Suppressor macrophage treated with lipopolysaccharide for 4 hours (primary cell): ENCODE results near the gene NEUROD1.

Experiments used
- DNase-seq: peaks from one replicate; pipeline ENCODE4 v3.0.0-alpha.2; 2020

NEUROD1 gene

DNA sequence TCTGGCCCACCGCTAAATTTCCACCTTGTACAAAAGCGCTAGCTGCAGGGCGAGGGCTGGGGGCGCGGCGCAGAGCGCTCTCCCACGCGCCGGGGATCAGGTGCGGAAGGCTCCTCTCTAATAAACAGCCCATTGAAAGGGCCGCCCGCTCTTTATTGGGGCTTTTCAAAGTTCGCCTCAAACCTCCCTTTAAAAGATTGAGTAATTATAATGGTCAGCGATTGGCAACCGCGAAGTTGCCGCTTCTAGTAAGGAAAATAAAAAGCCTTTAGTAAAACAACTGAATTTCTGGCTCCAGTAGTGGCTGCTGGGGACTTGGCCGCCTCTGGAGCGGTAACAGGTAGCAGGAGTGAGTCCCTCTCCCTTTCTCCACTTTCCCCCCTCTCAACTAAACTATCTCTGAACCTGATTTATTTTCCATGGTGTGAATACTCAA, 755 bp downstream of the NEUROD1 start:
- DNase-seq = no peak

DNA sequence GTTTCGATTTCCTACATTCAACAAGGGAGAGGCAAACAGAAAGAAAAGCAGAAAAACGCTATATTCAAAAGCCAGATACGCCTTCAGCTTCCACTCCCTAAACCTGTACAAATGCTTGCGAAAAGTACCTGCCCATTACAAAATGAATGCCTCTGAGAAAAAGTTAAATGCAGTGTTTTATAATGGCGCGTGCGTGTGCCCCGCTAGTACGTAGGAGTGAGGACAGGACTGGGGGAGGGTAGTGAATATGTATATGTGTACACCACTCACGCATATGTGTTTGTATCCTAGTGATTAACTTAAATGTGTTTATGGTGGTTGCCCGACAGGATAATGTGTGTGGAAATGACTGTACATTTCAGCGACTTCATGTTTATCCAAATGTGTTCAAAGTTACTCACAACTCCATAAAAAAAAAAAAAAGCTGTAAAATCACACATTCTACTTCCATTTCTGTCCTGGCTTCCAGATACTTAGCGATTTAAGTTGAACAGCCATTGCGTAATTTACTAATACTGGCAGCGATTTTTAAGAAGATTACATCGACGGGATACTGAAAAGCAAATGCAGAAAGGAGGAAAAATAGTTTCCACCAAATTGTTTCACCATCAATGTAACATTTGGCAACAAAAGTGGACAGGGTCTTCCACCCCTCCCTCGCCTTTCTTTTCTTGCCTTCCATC, 1.3 kb downstream of the NEUROD1 start:
- no peak for DNase-seq

DNA sequence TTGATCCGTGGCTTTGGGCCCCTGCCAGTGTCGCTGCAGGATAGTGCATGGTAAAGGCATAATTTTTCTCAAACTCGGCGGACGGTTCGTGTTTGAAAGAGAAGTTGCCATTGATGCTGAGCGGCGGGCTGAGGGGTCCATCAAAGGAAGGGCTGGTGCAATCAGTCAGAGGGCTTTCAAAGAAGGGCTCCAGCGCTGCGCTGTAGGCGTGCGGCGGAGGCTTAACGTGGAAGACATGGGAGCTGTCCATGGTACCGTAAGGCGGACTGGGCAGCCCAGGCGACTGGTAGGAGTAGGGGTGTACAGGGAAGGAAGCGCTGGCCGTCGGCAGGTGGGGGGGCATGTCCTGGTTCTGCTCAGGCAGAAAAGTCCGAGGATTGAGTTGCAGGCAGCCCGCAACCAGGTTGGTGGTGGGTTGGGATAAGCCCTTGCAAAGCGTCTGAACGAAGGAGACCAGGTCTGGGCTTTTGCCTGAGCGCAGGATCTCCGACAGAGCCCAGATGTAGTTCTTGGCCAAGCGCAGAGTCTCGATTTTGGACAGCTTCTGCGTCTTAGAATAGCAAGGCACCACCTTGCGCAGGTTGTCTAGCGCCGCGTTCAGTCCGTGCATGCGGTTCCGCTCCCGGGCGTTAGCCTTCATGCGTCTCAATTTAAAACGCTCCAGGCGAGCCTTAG, 2.3 kb downstream of the NEUROD1 start:
- peak; percentile 77 for DNase-seq

DNA sequence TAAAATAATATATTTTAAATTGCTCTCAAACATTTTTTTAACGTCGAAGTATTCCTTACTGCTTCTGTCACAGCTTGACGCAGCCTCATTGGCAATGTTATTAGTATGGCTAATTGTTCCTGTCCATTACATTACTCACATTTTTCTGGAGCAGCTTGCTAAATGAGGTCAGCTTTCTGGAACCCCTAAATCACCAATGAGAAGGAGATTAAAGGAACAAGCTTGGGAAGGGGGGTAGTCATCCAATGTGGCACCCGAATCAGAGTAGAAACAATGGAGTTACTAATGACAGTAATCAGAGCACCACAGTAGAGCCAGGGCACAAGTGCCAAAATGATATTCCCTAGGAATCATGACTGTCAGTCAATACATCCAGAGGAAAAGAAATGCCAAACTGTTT, 5.1 kb downstream of the NEUROD1 start:
- DNase-seq = no peak

DNA sequence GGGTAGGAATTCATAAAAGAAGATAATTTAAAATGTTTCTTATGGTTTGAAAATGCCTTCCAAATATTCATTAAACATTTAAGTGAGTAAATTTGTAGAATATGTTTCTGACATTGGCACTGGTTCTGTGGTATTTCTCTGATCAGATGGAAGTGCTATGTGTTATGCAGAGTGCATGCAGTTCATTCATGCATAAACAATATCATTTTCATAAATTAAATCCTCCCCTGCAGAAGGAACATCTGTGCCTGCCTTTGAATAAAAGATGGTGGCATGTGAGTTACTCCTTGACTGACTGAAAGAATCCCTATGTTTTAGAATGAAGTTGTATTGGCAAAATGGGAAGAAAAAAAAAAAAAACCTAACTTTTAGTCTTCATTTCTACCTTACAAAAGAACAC, 5.9 kb downstream of the NEUROD1 start:
- DNase-seq = no peak

DNA sequence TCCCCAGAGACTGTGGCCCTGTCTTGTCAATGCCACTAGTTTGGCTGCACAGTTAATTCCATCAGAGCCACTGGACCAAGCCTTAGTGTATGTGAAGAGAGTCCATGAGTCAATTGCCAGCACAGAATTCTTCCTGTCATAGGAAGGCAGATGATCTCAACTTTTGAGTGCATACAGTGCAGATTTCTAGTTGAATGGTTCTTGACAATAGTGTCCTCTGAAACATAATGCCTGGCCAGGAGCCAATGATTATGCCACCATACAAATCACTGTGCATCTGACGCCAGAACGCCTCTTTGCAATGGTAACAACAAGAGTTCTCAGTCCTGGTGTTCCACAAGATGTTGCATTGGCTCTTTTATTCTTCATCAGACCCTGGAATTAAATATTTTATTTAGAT, 7.1 kb downstream of the NEUROD1 start:
- DNase-seq = no peak

DNA sequence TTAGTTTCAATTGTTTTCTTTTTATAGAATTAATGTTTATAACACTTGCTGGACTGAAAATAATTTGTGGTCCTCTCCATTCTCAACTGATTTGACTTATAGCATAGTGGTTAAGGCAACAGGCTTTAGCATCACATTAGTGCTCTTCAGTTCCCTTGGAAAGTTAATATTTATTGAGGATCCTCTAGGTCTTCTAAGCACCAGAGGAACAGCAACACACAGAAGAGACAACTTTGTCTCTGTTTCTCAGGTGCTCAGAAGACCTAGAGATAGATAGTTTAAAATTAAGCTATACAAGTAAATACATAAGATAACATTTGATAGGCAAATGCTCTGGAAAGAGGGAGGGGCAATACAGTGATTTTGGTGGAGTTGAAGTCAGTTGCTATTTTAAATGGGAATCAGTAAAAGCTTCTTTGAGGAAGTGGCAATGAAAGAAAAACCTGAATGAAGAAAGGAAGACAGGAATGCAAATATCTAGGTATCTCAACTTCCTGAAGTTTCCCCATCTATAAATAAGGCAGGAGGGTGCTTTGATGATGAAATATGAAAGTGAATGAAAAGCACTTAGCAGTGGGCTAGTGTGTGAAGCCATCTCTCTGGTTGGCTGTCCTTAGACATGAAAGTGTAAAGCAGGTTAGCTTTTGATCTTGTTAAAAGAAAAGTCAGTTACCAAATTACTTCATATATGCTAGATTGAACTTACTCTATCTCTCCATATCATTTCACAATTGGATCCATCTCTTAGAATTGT, 7.9 kb downstream of the NEUROD1 start:
- no peak for DNase-seq

DNA sequence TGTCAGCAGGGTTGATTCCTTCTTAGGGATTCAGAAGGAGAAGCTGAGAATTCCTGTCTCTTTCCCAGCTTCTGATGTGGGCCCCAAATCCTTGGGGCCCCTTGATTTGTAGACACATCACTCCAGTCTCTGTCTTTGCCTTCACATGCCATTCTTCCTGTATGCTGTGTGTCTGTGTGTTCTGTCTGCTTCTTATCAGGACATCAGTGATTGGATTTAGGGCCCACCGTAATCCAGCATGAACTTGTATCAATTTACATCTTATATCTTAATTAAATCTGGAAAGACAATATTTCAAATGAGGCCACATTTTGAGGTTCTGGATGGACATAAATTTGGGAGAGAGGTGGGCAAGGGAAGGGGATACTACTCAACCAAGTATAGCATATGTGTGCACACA, 9.7 kb downstream of the NEUROD1 start:
- DNase-seq = no peak

DNA sequence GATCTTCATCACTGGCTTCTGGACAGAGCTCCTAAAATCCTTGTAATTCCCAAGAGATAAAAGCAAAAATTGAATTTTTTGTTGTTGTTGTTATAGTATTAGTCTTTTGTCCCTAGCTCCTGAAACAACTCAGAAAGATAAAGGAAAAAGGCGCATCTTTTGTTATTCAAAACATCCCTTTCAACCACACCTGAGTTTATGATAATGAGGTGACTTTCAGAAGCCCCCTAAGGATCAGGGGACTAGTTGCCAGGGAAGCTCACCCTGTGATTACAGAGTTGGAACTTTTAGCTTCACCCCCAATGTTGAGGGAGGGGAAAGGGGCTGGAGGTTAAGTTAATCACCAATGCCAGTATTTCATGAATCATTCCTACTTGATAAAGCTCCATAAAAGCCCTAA, 13.1 kb downstream of the NEUROD1 start:
- no peak for DNase-seq

DNA sequence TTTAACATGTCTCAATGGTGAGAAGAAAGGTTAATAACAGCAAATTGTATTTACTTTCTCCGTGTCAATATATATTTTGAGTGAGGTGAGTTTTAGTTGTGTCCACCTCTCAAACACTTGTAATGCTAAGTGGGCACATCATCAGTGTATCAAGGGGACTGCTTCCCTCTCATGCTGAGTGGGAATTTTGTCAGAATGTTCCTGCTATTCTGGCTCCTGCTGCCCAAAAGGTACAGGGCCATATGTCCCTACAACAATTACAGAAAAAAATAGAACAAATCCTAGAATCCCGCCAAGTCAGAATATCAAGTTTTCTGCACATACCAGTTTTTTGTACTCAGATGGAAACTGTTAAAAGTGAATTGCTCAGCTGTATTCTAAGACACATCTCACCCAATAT, 18.0 kb downstream of the NEUROD1 start:
- DNase-seq = no peak

DNA sequence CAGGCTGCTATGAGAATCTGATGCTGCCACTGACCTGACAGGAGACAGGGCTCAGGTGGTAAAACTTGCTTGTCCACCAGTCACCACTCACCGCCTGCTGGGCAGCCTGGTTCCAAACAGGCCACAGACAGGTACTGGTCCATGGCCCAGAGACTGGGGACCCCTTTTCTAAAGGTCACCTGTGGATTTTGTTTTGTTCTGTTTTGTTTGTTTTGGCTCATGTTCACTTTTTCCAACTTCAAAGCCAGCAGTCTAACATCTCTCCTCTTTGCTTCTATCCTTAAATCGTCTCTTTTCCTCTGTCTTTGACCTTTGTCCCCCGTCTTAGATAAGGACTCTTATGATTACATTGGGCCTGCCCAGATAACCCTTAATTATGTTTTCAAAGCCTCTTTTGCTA, 20.1 kb downstream of the NEUROD1 start:
- no peak for DNase-seq

DNA sequence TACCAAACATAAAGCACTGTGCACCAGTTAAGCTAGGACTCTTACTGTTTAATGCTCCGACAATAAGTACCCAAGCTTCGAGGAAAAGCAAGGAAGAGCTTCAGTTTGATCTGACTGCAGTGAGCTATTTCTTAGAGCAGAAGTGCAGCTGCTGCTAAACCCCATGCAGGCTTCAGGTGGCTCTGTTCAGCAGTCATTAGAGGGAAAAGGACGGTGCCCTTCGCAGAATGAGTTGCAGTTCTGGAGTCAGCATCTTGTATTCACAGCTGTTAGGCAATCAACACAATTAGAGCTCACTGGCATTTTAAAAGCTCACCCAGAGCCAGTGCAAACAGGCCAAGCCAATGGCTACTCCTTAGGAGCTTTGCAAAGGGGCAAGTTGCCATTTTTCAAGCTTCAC, 21.9 kb downstream of the NEUROD1 start:
- no peak for DNase-seq

DNA sequence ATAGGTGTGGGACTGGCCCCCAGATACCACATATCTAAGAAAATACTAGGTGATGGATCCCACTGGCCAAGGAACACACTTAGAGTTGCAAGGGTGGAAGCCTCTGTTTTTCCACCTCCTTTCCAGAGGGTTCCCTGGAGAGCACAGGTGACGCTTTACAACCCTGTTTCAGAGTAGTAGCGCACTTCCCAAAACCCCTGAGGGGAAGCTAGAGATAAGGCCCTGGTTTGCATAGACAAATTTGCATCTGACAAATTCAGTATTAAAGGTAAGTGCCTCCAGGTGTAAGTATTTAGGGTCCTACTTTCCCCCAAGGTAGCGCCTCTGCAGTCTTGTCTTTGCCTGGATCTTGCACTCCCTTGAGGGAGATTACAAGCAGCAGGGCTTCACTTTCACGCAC, 22.9 kb downstream of the NEUROD1 start:
- DNase-seq = no peak

DNA sequence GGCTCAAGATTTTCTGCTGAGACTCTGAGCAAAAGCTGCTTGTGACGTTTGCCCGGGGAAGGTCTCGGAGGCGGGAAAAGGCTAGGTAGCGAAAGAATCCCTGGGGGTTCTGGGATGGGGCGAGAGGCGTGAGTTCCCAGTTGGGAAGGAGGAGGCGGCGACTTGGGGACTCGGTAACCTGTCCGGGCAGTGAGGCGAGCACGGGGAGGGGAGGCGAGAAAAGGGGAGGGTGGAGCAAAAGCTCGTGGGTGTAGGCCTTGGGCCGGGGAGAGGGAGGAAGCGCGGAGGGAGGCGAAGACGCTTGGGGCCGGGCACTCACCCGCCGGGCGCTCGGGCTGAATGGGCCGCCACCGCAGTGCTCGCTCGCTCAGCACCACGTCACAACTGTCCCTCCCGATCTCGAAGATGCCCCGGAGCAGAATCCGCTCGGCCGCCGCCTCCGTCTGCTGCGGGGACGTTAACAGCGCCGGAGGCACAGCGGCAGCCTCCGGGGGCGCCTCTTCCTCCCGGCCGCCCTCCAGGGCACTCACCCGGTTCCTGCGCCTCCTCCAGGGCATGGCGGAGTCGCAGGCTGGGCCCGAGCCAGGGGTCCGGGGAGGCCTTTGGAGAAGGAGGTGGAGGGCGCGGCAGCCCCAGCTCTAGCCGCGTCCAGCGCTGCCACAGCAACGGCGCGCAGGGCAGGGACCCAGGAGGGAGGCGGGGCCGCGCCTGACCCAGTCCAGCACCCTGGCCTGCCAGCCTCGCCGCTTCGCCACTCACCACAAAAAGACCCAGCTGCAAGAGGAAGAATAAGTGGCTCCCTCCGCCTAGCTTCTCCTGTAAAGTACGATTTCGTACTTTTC, 23.6 kb downstream of the NEUROD1 start, which contains the start of gene CERKL:
Gene CERKL, minus strand, starts transcription at position 656 of the 842 bp plus-strand sequence. Its CDS starts 99 bp downstream, at position 557.
- DNase-seq = peak; percentile 28

DNA sequence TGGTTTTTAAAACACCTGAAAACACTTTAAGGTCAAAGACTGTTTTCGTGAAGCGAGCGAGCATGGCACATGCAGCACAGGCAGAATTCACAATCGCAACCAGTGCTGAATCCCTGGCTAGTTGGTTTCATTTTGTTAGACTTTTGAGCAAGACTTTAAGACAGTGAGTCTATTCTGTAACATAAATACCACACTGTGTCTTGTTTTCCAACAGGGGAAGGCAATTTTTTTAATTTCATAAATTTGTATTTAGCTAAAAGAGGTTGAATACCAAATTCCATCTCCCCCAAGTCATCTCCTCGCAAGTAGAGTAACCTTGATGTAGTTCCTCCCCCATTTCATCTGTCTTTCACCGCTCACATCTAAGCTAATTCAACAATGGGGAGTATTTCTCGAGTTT, 24.8 kb downstream of the NEUROD1 start:
- no peak for DNase-seq

DNA sequence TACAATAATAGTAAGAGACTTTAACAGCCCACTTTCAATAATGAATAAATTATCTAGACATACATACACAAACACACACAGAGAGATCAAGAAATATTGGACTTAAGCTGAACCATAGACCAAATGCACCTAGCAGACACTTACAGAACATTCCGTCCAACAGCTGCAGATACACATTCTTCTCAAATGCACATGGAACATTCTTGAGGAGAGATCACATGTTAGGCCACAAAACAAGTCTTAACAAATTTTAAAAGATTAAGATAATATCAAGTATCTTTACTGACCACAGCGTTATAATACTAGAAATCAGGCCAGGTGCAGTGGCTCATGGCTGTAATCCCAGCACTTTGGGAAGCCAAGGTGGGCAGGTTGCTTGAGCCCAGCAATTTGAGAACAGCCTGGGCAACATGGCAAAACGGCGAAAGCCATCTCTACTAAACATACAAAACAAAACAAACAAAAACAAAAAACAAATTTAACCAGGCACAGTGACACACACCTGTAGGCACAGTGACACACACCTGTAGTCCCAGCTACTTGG, 30.8 kb downstream of the NEUROD1 start:
- no peak for DNase-seq

DNA sequence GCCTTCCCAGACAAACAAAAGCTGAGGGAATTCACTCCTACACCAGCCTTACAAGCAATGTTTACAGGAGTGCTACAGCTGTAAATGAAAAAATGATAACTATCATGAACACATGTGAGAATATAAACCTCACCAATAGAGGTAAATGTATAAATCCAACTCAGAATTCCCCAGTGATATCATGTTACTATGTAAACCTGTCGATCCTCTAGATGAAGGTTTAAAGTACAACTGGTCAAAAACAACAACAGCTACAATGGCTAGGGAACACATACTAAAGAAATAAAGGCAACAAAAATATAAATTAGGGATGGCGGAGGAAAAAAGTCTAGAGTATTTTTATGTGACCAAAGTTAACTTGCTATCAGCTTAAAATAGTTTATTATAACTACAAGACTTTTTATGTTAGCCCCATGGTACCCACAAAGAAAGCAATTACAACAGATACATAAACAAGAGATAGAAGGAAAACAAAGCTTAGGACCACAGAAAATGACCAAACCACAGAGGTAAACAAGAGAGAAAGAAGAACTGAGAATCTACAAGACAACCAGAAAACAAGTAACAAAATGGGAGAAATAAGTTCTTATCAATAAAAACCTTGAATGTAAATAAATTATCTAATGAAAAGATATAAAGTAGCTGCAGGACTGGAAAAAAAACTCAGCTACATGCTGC, 31.7 kb downstream of the NEUROD1 start:
- no peak for DNase-seq

DNA sequence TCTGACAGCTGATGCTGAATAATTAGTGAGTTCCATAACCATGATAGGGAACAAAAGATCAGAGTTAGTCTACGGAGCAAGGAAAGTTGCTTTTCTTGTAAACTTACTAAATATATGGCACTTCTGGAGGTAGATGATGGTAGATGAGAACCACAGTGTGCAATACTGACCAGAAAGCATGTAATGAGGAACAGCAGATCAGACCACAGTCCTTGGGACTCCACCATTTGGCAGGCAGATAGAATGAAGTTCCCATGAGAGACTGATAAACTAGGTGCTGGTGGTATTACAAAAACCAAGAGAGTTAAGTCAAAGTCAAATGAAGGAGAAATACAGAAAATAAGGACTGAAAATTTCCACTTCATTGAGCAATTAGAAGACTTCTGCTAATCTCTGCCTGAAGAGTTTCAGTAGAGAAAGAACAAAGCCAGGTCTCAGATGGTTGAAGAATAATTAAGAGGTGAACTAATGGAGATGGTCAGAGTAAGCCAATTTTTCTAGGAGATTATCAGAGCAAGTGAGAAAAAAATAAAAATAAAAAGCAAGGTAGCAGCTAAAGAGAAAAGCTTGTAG, 33.8 kb downstream of the NEUROD1 start:
- no peak for DNase-seq

DNA sequence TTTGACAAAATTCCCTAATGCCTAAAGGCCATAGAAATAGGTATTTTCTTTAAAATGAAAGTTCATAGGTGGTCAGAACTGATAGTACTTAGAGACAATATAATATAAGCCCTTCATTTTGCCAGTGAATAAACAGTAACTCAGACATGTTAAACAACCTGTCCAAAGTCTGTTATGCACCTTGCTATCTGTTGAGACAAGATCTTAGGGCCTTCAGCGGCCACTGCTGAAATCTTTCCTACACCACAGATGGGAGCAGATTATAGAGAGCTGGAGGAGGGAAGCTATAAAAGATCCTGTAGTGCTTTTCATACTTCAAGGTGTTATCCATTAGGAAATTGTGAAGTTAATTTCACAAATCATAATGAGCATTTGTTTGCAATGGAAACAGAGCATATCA, 37.2 kb downstream of the NEUROD1 start:
- no peak for DNase-seq

DNA sequence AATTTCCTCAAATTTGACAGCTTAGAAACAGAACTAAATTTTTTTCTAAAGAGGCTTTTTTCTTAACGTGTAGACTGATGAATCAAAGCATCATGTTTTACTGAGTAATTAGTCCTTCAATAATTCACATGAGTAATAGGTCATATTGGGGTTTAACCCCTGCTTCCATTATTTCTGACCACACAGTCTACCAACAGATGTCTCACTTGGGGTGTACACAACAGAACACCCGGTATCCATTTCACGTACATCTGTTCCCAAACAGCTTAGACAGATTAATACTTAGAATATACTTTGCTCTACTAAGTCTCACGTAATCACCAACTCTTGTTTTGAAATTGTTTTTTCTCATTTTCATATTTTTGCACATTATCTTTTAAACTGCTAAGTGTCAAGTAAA, 38.2 kb downstream of the NEUROD1 start:
- no peak for DNase-seq

DNA sequence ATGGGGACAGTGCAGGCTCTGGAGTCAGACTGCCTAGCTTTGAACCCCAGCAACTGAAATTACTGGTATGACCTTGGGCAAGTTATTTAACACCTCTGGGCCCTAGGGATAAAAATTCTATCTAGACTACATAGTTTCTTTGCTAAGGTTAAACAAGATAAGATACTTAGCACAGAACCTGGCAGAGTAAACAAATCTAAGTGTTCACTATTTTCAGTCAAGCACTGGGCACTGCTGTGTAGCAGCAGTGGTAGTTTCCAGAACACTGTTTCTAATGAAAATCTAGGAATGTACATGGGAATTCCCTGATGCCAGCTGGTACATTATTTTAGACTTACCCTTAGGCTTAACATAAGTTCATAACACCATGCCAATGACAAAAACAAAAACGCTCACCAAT, 40.6 kb downstream of the NEUROD1 start:
- DNase-seq = no peak
